GM12801 (cell line): Measurements from ENCODE around the gene TMEM179.

Experiments used
- TF ChIP-seq, protein P1 (sequence below): IDR thresholded peaks from one replicate; pipeline ENCODE4 v1.5.1; 2011; ENCODE audit warnings: control low read depth; ENCODE audit not compliant: insufficient read length; ENCODE audit errors: extremely low read depth

Gene TMEM179

GRCh38 chr14:104591506-104592291 is 12.9 kb downstream of the TMEM179 start:
- TF ChIP-seq, protein P1, sequence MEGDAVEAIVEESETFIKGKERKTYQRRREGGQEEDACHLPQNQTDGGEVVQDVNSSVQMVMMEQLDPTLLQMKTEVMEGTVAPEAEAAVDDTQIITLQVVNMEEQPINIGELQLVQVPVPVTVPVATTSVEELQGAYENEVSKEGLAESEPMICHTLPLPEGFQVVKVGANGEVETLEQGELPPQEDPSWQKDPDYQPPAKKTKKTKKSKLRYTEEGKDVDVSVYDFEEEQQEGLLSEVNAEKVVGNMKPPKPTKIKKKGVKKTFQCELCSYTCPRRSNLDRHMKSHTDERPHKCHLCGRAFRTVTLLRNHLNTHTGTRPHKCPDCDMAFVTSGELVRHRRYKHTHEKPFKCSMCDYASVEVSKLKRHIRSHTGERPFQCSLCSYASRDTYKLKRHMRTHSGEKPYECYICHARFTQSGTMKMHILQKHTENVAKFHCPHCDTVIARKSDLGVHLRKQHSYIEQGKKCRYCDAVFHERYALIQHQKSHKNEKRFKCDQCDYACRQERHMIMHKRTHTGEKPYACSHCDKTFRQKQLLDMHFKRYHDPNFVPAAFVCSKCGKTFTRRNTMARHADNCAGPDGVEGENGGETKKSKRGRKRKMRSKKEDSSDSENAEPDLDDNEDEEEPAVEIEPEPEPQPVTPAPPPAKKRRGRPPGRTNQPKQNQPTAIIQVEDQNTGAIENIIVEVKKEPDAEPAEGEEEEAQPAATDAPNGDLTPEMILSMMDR = no peak

DNA sequence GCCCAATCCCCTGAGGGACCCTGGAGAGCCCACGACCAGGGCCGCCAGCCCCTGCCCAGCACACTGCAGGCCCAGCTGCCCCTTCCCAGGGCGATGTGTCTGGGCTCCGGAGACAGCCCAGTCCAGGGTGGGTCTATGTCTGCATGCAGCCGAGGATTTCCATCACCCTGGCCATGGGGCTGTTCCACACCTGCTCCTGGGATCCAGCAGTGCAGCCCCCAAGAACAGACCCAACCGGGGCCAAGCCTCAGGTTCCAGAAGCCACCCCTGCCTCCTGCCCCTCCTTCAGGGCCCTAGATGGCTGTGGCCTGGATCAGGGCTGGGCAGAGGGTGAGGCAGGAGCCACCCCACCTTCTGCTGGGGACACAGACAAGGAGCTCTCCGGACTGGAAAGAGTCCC is 13.5 kb downstream of the TMEM179 start:
- TF ChIP-seq, protein P1 = no peak

DNA sequence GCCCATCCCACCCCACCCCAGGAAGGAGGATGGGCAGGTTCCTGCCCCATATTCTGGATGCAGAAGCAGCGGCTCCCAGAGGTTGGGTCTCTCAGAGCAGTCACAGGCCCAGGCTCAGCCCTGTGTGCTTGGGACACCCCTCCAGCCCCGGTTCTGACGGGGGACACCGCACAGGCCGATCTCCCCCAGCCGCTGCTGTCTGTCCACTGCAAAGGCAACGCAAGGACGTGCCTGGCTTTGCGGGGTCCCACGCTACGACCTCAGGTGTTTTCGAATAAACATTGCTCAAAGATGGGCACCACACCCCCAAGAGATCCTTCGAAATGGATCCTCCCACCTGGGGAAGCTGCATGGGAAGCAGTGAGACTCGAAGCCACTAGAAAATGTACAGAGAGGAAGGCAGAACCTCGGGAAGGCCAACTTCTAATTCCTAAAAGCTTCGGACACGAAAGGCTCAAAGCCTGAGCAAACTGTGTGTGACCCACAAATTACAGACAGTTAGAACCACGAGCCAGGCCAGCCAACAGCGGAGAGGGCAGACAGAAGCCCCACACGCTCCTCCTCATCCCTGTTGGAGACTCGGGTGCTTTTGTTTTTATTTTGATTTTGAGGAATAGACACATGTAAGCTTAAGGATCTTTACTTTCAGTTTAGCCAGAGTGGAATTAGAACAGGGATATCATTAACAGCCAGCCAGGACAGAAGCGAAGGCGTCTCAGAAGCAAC is 14.2 kb downstream of the TMEM179 start:
- TF ChIP-seq, protein P1 = no peak

DNA sequence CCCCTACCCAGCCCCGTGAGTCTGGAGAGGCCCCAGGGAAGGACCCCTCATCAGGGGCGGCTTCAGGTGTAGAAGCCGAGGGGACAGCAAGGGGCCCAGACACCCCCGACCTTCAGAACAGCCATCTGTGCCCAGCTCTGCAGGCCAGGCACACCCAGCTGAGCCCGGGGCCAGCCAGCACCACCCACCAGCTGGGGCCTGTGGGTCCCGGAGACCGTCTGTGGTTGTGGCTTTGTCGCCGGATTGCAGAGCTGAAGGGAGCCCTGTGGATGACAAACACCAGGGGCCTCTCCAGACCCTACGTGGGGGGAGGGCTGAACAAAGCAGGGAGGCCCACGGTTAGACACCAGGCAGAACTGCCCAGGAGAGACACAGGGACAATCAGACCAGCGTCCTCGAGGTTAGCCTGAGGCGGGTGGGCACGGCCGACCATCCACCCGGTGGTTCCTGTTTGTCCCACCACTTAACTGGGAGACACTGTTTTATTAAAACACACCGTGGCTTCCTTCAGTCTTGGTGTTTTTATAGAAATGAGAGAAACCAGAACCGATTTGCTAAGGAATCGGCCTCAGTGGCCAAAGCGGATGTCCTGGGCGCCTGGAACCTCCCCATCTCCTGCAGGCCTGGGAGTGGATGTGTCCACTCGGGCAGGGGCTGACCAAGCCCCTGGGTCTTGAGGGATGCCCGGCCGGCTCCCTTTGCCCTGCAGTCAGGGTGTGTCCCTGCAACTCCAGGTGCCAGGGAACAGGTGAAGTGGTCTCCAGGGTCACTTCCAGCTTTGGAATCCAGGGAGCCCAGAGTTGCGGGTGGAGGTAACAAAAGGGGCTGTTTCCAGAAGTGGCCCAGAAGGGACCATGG is 15.0 kb downstream of the TMEM179 start:
- TF ChIP-seq, protein P1 = no peak

DNA sequence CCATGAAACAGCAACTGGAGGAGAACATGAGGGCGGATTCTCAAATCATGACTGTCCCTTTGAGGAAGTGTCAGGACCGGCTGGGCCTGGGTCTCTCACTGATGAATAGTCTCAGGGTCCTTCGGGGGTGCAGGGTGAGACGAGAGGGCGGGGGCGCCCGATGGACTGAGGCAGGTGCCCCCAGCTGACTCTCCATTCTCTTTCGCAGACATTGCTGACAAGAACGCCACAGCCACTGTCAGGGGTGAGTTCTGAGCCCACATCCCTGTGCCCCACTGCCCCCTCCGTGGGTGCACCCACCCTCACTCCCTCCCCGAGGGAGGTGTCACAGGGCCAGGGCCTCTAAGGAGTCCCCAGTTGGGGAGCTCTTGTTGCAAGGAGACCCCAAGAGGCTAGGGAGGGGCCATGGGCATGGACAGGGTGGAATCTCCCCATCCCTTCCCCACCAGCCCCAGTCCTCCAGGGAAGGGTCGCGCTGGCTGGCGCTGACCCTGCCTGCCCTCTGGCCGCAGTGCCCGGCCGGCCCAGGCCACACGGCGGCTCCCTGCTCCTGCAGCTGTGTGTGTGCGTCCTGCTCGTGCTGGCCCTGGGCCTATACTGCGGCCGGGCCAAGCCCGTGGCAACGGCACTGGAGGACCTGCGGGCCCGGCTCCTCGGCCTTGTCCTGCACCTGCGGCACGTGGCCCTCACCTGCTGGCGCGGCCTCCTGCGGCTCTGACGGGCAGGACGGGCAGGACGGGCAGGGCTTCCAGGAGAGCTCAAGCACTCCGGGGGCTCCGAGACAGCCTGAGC is 16.3 kb downstream of the TMEM179 start:
- TF ChIP-seq, protein P1 = no peak

- TF ChIP-seq, protein P1 = no peak
Observed at GRCh38 chr14:104587641-104588040, 16.9 kb downstream of the TMEM179 start.
